Stimulated activated CD4-positive, alpha-beta T cell treated with anti-CD3 and anti-CD28 coated beads, Interleukin-15, amount 100 ng/mL, for 24 hours (primary cell): Measurements from ENCODE around the gene AMOTL2.

Experiments used
- DNase-seq: peaks from one replicate; pipeline ENCODE4 v3.0.0-alpha.2; 2020

The AMOTL2 gene

DNA sequence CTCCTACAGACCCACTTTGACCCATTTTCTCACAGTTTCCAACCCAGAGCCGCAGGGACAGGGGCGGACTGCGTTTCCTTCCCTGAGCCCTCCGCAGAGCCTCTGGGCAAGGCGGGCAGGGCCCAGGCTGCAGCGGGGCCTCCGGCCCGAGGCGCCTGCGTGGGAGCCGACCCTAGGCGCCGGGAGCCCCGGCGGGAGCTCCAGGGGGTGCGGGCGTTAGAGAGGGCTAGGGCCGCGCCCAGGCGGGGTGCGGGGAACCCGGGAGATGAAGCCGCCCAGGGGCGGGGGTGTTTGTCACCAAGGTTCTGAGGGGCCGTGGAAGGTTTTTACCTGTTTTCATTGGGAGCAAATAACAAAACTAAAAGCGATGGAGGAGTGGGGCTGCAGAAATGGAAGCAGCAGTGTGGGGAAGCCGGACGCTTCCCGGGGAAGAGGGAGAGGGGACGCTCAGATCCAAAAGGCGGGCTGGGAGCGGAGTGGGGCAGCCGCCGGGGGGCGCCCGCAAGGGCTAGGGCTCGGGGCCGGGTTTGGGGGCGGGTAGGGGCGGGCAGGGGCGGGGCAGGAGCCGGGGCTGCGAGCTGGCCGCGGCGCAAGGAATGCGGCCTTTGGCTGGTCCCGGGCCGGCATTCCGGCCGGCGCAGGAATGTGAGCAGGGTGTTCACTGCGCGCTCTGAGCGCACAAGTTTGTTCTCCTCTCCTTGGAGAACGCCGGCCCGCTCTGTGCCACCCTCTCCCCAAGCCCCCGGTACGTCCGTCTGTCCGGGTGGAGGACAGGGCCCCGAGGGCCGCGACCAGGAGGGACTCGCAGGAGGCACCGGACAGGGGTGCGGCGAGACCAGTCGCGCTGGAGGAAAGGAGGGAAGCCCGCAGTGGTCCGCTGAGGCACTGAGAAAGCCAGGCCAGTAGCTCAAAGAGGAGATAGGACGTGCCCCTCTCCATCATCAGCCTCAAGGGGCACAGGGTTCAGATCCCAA, 61.1 kb downstream of the AMOTL2 start:
- DNase-seq, result no peak

DNA sequence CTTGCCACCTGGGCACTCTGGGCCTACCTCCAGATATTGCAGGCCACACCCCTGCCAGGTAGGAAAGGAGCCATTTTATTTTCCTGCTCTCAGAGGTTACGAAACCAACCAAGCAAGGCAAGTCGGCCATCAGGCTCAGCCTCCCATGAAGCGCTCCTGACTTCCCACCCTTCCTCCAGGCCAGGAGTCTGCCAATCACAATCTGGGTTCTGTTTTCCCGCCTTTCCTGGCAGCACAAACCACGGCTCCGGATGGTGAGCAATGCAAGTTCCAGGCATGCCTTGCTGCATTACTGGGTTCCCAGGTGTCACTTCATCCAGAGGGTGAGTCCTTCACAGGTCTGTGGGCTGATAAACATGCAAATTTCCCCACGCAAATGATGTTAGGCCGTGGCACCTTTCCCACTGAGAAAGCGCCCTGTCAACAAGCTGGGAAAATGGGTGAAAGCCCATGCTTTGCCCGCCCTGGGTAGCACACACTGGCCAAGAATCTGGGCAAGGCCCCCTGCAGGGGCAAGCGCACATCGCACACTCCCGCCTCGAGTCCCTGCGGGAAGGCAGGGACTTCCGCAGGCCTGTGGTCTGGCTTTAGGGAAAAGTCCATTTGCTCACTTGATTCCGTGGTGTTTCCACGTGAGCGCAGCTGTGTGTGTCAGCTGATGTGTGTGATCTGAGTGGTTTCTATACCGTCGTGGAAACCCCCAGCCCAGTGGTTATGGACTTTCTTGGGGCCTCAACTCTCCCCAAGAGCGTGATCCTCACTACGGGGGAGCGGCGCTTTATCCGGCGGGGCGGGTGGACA, 62.0 kb downstream of the AMOTL2 start:
- peak; percentile 12 for DNase-seq

DNA sequence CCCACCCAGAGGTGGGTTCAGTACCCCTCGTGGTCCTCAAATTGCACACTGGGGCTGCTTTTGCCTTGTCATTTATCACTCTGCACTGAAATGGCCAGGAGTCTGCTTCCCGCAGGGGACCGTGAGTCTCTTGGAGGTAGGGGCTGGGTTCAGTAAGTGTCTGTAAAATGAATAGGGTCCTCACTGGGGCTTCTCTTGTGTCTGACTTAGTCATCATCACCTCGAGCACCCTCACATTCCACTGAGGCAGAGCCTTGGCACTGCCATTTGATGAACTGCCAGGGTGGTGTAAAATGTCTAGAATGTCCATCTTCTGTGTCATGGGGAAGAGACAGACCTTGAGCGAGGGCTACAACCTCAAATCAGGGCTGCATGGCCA, 62.6 kb downstream of the AMOTL2 start:
- no peak for DNase-seq

DNA sequence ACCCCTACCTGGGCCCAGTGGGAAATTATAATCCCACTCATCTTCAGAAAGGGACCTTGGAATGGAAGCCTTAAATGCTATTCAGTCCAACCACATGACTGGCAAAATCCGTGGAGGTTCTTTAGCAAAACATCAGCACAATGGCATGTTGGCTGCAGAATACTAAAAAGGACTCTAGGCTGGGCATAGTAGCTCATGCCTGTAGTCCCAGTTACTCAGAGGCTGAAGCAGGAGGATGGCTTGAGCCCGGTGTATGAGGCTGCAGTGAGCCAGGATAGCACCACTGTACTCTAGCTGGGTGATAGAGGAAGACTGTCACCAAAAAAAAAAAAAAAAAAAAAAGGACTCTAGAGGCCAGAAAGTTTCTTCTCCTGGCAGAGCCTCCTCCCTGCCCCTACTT, 63.0 kb downstream of the AMOTL2 start:
- no peak for DNase-seq

DNA sequence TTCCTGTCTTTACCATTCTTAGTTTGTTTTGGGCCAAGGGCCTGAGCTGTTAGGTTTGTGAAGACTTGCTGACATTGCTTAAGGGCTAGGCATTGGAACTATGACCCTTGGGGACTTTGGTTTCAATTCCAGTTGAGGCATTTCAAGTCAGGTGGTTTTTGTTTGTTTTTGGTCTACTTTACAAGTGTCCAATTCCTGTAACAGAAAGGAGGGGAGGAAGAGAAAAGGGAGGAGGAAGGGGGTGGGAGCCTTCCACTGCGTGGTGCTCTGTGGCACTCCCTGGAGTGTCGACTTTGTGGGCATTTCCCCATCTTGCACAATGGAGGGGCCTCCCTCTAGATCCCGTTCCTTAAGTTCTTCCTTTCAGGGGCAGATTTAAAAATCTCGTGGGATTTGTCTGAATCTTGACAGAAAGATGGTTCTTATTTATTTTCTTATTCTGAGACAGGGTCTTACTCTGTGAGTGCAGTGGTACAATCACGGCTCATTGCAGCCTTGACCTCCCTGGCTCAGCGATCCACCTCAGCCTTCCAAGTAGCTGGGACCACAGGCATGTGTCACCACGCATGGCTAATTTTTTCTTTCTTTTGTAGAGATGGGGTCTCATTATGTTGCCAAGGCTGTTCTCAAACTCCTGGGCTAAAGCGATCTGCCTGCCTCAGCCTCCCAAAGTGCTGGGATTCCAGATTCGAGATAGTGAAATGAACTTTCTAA, 64.1 kb downstream of the AMOTL2 start:
- DNase-seq, result no peak

DNA sequence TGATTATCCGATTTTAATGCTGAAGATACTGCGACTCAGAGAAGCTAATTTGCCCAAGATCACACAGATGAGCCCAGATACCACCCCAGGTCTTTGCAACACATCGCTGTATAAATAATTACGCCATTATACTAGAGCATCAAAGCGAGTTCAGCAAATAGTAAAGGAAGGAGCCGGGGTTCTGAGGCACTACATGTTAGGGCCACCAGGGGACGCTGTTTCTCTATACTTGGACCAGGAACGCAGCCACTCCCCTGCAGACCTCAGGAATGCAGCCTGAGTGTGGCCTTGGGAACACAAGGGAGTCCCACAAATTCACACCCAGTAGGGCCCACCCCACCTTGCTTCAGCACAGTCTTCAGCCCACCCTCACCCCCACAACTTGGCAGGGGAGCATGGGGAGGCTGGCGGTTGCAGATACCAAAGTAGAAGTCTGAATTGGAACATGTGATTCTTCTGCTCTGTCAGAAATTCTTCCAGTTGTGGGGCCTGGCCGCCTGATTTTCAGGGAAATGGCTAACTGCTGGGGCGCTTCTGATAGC, 65.8 kb downstream of the AMOTL2 start:
- DNase-seq, result peak; percentile 82

DNA sequence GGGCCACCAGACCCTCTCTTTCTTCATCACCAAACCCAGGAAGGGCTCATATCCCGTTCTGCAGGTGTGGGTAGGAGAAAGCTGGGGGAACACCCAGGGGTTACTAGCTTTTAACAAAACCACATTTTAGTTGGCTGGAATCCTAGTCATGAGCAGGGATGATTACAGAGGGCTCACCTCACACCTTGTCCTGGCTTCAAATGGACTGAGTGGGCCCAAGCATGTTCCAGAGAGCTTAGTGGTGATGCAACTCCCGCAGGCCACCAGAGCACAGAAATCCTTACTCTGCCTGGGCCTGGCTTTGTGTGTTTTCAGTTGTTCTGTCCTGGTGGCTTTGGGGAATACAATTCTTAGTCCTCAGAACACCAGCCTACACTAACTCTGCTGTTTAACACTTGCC, 66.8 kb downstream of the AMOTL2 start:
- no peak for DNase-seq

DNA sequence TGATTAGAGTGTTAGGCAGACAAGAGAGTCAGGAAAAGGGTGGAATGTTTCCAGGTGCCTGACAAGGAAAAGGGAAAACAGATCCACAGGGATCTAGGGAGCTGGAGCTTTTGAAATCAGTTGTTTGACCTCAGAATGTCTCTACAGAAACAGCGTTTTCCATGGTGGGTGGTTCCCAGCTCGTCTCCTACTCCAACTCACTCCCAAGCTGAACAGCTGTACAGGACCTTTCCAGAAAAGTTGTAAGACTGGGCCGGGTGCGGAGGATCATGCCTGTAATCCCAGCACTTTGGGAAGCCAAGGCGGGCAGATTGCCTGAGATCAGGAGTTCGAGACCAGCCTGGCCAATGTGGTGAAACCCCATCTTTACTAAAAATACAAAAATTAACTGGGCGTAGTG, 67.9 kb downstream of the AMOTL2 start:
- DNase-seq, result no peak
